ENCODE results near the gene TRPV4.

The TRPV4 gene

DNA sequence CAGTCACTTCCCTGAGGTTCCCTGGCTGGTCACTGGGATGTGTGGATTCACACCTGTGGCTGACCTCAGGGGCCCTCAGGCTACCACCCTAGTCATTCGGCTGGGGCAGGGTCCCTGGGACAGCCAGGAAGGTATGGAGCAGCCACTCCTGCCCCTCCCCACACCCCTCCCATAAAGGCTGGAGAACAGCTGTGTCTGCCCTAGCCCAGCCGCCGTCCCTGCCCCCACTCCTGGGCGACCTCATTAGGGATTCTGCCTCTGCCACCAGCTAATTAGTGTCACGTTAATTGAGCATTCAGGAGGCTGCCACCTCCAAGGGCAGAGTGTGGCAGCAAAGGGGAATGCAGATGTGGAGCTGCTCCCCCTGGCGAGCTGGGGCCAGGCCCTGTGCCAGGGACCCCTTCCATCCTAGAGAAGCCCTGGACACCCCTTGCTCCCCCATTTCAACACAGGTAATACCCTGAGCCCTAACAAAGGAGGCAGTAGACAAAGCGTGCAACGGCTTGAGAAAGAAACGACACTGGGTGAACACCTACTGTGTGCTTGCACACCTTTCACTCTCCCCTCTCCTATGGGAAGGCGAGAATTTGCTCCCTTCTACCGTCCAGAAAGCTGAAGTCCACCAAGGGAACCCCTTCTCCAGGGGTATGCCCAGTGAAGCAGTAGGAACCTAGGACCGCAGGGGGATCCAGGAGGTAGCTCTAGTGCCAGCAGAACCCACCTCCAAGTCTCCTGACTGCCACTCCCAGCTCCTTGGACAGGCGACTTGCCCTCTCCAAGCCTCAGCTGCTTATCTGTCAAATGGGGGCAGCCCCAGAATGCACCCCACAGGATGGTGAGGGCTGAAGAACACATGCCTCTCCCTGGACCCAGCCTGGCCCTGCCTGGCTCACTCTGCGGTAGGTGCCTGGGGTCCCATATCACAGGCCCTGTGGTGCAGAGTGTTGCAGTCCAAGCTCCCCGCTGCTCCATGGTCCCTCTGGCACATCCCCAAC is 74.5 kb downstream of the TRPV4 start:
- TF ChIP-seq, protein P1, sequence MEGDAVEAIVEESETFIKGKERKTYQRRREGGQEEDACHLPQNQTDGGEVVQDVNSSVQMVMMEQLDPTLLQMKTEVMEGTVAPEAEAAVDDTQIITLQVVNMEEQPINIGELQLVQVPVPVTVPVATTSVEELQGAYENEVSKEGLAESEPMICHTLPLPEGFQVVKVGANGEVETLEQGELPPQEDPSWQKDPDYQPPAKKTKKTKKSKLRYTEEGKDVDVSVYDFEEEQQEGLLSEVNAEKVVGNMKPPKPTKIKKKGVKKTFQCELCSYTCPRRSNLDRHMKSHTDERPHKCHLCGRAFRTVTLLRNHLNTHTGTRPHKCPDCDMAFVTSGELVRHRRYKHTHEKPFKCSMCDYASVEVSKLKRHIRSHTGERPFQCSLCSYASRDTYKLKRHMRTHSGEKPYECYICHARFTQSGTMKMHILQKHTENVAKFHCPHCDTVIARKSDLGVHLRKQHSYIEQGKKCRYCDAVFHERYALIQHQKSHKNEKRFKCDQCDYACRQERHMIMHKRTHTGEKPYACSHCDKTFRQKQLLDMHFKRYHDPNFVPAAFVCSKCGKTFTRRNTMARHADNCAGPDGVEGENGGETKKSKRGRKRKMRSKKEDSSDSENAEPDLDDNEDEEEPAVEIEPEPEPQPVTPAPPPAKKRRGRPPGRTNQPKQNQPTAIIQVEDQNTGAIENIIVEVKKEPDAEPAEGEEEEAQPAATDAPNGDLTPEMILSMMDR (IDR thresholded peaks at IDR 0.05) = no peak
- no peaks in the 10 kb centered on the region for H3K9me3 ChIP-seq
- H3K36me3 ChIP-seq = no peaks in the 10 kb centered on the region
- no peak overlapping the region for H3K4me3 ChIP-seq (ENCODE audit: low read depth in 1 of 2, low read length in 1 of 2)
- H3K27ac ChIP-seq = no peak overlapping the region
- H3K4me1 ChIP-seq (ENCODE audit: control insufficient read depth in 1 of 2, insufficient read depth in 1 of 2, low read depth in 1 of 2, low read length in 1 of 2) = no peaks in the 10 kb centered on the region
- no peaks in the 10 kb centered on the region for H3K27me3 ChIP-seq

DNA sequence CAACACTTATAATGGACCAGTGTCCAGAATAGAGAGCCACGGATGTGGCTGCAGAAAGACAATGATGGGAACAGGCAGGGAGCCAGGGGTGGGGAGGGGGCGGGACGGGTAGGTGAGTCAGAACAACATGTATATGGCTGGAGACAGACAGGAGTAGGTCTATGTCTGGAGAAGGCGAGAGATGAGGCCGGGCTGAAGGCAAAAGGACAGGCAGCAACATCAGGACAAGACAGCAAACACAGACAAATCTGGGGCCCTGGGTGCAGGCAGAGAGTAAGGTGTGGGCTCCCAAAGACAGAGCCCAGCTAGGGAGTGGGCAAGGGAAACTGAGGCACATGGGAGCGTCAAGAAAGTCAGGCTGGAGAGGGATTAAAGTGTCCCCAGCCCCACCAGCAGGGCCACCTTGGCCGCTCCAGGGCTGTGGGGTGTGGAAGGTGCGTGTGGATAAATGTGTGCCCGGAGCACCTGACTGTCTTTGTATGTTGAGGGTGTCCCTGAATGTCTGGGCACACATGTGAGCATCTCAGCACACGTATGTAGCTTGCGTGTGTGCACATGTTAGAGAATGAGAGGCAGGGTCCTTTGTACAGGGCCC is 75.4 kb downstream of the TRPV4 start:
- H3K4me3 ChIP-seq (ENCODE audit: low read depth in 1 of 2, low read length in 1 of 2) = no peak overlapping the region
- TF ChIP-seq, protein P1 (IDR thresholded peaks at IDR 0.05) = no peak
- no peaks in the 10 kb centered on the region for H3K4me1 ChIP-seq (ENCODE audit: control insufficient read depth in 1 of 2, insufficient read depth in 1 of 2, low read depth in 1 of 2, low read length in 1 of 2)
- H3K27ac ChIP-seq = no peak overlapping the region
- no peaks in the 10 kb centered on the region for H3K9me3 ChIP-seq
- no peaks in the 10 kb centered on the region for H3K36me3 ChIP-seq
- no peaks in the 10 kb centered on the region for H3K27me3 ChIP-seq

DNA sequence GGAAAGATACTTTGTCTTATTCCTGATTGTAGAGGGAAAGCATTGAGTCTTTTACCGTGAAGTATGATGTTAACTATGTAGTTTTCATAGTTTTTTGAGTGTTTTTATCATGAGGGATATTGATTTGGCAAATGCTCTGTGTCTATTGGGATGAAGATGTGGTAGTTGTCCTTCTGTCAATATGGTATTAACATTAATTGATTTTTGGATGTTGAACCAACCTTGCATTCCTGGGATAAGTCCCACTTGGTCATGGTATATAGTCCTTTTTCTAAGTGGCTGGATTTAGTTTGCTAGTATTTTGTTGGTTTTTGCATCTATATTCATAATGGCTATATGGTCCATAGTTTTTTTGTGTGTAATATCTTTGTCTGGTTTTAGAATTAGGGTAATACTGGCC is 76.7 kb downstream of the TRPV4 start:
- Histone ChIP-seq H3K4me3 (ENCODE audit: low read depth in 1 of 2, low read length in 1 of 2) (no peak overlapping the region), H3K9me3 (no peaks in the 10 kb centered on the region), H3K4me1 (ENCODE audit: control insufficient read depth in 1 of 2, insufficient read depth in 1 of 2, low read depth in 1 of 2, low read length in 1 of 2) (no peaks in the 10 kb centered on the region), H3K27me3 (no peaks in the 10 kb centered on the region), H3K36me3 (no peaks in the 10 kb centered on the region), H3K27ac (no peak overlapping the region)
- TF ChIP-seq, protein P1 (IDR thresholded peaks at IDR 0.05) = no peak

DNA sequence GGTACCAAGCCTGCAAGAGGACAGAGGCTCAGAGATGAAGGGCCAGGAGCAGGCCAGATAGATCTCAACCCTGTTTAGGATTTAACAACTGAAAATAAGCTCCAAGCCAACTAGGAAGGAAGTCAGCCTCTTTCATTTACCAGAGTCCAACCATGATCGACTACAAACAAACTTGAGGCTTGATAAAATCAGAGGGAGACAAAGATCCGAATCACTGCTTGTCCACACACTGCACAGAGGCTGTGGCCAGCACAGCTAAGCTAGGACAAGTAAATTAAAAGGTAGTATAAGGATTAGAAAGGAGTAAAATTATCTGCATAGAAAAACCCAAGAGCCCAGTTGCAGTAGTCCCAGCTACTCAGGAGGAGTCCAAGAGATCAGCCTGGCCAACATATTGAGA is 79.2 kb downstream of the TRPV4 start:
- Histone ChIP-seq H3K9me3 (no peaks in the 10 kb centered on the region), H3K27ac (no peak overlapping the region), H3K4me1 (ENCODE audit: control insufficient read depth in 1 of 2, insufficient read depth in 1 of 2, low read depth in 1 of 2, low read length in 1 of 2) (no peaks in the 10 kb centered on the region), H3K27me3 (peaks cover 3% of the 10 kb centered on the region), H3K36me3 (no peaks in the 10 kb centered on the region), H3K4me3 (ENCODE audit: low read depth in 1 of 2, low read length in 1 of 2) (no peak overlapping the region)
- TF ChIP-seq, protein P1 (IDR thresholded peaks at IDR 0.05) = no peak

DNA sequence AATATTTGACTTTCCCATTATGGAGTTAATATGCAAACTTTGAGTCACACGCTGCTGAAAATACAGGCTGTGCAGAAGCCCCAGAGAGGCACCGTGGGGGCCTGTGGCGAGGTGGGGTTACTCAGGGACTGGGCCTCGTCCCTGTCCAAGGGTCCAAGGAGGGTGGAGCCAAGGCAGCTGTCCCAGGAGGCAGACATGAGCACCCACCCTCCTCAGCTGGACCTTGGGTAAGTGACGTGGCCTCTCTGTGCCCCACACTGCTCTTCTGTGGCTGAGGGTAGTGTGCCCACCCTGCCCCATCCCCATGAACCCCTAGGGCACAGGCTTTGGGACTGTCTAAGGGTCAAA is 80.2 kb downstream of the TRPV4 start:
- no peaks in the 10 kb centered on the region for H3K4me1 ChIP-seq (ENCODE audit: control insufficient read depth in 1 of 2, insufficient read depth in 1 of 2, low read depth in 1 of 2, low read length in 1 of 2)
- no peaks in the 10 kb centered on the region for H3K9me3 ChIP-seq
- peaks cover 4% of the 10 kb centered on the region for H3K27me3 ChIP-seq
- no peaks in the 10 kb centered on the region for H3K36me3 ChIP-seq
- H3K4me3 ChIP-seq (ENCODE audit: low read depth in 1 of 2, low read length in 1 of 2) = no peak overlapping the region
- no peak overlapping the region for H3K27ac ChIP-seq
- TF ChIP-seq, protein P1 (IDR thresholded peaks at IDR 0.05) = no peak

Data from neutrophil (primary cell).